NCI-H2227 treated with DMSO at 0.1 percent for 48 hours (cell line): ENCODE measurements around the gene TMEM221.

ENCODE experiments used
- DNase-seq: peaks from one replicate; lab custom pipeline; 2025; lab: John Stamatoyannopoulos, UW

Gene TMEM221

DNA sequence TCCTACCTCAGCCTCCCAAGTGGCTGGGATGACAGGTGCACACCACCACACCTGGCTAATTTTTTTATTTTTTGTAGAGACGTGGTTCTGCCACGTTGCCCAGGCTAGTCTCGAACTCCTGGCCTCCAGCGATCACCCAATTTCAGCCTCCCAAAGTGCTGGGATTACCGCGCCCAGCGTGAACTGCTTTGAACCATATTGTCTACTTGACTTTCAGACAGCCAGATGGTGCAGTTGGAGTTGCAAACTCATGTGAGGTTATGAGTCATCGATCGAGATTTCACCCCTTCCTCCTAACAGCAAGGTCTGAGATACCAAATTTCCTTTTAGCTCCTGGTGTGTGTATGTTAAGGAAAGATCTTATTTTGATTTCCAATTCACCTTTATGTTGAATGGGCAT lies 24.6 kb upstream of the TMEM221 start:
- DNase-seq: no peak

- no peak for DNase-seq
Observed at GRCh38 chr19:17471410-17472125, 23.1 kb upstream of the TMEM221 start.

DNA sequence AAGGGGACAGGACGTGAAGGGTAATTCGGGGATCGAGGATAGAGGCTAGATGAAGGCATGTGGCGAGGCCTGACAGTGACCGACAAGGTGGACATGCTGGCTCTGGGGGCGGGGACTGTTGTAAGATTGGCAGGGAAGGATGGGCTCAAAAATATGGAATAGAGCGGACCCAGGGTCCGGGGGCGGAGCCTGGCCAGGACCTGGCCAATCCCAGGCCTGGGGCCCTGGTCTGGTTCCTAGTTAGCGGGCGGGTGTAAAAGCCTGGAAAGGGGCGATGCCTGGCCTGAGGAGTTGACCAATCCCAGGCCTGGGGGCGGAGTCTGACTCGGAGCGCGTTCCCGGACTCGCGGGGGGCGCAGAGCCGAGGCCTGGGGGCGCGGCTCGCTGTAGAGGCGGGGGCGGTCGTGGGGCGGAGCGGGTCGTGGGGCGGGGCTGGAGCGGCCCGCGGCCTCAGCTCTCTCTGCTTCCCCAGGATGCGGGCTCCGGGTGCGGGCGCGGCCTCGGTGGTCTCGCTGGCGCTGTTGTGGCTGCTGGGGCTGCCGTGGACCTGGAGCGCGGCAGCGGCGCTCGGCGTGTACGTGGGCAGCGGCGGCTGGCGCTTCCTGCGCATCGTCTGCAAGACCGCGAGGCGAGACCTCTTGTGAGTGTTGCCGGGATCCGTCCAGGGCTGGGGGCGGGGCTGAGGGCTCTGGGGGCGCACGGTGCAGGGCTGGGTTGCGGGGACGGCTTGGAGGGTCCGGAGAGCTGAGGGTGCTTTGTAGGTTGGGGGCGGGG lies 21.8 kb upstream of the TMEM221 start, which contains the start of gene SLC27A1:
SLC27A1 (plus strand) TSS at position 457 of the 774 bp plus-strand sequence; CDS start at position 474, 17 bp downstream.
- peak; percentile 98 for DNase-seq

DNA sequence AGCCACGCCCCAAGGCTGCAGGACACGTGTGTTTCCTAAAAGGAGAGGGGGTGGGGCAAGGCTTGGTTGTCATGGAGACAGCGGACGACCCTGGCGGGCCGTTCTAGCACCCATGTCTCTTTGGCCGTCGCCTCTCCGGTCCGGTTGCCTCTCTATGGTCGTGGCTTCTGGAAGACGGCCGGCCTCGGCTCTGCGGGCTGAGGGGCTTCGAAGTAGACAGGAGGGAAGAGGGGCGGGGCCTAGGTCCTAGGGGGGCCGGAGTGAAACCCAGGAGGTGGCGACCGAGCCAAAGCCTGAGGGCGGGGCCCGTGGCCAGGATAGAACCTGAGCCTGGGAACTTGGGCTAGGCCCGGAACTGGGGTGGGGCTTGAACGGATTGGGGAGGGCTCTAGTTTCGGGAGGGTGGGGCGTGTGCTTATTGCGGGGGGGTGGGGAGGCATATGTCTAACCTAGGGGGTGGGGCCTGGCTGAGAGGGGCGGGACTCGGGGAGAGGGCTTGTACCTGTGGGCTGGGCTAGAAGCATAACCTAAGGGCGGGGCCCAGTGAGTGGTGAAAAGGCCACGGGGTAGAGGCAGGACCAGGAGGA lies 21.1 kb upstream of the TMEM221 start:
- peak; percentile 98 for DNase-seq

DNA sequence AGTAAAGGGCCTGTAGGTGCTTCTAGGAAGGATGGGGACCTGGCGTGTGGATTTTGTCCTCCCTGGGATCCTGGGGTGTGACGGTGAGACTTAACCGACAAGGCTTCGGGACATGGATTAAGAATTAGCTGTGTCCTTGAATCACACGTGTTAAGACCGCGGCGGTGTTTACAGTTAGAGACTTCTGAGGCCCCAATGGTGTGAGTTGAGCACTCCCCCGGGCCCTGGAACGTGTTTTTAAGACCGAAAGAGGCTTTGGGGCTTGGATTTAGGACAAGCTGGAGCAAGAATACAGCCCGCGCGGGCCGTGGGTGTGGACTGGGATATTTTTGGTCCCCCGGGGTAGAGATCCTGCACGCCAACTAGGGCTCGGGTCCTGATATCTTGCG lies 20.6 kb upstream of the TMEM221 start:
- no peak for DNase-seq

GRCh38 chr19:17468302-17469091 lies 20.0 kb upstream of the TMEM221 start:
- DNase-seq: no peak

DNA sequence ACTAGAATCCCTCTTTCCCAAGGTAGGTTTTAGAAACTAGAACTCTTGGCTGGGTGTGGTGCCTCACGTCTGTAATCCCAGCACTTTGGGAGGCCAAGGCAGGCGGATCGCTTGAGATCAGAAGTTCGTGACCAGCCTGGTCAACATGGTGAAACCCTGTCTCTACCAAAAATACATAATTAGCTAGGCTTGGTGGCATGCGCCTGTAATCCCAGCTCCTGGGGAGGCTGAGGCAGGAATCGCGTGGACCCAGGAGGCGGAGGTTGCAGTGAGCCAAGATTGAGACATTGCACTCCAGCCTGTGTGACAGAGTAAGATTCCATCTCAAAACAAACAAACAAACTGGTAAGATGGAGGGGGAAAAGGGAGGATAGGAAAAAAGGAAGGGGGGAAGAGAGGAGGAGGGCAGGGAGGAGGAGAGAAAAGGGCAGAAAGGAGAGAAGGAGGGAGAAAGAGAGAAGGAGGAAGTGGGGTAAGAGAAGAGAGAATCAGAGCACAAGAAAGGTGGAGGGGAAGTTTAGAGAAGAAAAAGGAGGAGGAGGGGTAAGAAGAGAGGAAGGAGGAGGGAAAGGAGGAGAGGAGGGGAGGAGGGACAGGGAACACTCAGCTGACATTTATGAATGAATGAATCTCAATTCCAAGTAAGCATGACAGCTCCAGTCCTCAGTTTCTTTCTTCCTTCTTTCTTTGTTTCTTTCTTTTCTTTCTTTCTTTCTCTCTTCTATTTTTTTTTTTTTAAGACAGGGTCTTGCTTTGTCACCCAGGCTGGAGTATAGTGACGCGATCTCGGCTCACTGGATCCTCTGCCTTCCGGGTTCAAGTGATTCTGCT lies 19.2 kb upstream of the TMEM221 start:
- DNase-seq: no peak

GRCh38 chr19:17466487-17466850 lies 18.0 kb upstream of the TMEM221 start:
- DNase-seq: no peak

- DNase-seq: no peak
Observed at GRCh38 chr19:17460372-17461230, 12.1 kb upstream of the TMEM221 start, which contains the start of gene NXNL1. NXNL1 (minus strand) TSS chr19:17460926; CDS start chr19:17460869, 57 bp downstream.

DNA sequence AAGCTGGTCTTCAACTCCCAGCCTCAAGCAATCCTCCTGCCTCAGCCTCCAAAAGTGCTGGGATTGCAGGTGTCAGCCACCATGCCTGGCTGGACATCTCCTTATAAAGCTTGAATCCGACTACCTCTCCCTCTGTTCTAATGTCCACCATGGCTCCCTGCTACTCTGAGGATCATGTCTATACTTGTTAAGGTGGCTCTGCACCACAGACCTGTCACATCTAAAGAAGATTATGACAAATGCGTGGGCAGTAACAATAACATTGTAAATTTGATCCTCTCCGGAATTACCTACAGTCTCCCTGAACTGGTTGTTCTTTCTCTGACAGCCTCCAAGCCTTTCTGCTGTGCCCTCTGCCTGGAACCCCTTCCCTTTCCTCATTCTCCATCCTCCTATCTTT lies 10.5 kb upstream of the TMEM221 start:
- DNase-seq: no peak

DNA sequence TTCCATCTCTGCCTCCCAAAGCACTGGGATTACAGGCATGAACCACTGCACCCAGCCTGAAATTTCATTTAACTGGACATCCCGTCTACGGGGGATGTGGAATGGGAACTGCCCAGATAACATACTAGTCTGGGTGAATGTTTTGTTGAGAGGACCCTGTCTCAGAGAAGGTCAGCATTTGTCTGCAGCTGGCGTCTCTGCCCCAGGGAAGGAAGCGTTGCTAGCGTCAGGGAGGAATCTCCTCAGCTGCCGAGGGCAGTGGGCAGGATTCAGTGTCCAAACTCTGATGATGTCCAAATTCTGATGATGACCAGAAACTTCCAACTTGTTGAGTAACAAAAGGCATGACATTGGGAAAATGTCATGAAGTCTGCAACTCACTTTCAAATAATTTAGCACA lies 9.1 kb upstream of the TMEM221 start:
- DNase-seq: no peak

DNA sequence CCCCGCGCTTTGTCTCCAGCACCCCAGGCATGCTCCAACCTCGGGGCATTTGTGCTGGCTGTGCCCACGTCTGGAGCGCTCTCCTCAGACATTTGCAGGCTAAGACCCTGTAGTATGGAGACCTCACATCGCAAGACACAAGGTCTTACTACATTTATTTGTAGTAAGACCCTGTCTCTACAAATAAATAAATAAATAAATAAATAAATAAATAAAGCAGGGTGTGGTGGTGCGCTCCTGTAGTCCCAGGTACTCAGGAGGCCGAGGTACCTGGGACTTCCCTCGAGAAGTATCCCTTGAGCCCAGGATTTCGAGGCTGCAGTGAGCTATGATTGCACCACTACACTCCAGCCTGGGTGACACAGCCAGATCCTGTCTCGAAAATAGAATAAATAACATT lies 7.7 kb upstream of the TMEM221 start:
- no peak for DNase-seq

DNA sequence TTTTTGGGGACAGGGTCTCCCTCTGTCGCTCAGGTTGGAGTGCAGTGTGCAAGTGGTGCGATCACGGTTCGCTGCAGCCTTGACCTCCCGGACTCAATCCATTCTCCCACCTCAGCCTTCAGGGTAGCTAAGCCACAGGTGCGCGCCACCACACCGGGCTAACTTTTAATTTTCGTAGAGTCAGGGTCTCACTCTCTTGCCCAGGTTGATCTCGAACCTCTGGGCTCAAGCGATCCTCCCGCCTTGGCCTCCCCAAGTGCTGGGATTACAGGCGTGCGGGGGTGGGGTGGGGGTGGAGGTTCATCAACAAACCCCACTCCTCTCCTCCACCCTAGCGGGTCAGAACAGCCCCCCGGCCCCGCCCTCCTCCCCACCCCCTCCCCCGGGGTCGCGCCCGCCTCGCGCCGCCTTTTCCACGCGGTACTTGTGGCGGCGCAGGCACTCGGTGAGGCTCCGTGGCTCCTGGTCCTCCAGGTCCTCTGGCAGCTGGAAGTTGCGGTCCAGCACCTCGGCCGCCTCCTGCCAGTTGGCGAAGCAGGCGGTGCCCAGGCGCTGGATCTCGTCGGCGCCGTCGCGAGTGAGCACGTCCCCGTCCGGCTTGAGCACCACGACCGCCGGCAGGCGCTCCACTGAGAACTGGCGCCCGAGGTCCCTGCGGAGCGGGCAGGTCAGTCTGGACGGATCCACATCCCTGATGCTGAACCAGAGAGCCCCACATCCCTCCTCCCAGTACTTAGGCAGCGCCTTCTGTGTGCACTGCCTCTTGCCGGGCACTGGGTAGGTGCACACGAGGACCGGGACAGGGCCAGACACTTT lies 7.0 kb upstream of the TMEM221 start:
- no peak for DNase-seq

GRCh38 chr19:17454576-17455071 lies 6.2 kb upstream of the TMEM221 start:
- peak; percentile 10 for DNase-seq

- no peak for DNase-seq
Observed at GRCh38 chr19:17451820-17452219, 3.4 kb upstream of the TMEM221 start.

DNA sequence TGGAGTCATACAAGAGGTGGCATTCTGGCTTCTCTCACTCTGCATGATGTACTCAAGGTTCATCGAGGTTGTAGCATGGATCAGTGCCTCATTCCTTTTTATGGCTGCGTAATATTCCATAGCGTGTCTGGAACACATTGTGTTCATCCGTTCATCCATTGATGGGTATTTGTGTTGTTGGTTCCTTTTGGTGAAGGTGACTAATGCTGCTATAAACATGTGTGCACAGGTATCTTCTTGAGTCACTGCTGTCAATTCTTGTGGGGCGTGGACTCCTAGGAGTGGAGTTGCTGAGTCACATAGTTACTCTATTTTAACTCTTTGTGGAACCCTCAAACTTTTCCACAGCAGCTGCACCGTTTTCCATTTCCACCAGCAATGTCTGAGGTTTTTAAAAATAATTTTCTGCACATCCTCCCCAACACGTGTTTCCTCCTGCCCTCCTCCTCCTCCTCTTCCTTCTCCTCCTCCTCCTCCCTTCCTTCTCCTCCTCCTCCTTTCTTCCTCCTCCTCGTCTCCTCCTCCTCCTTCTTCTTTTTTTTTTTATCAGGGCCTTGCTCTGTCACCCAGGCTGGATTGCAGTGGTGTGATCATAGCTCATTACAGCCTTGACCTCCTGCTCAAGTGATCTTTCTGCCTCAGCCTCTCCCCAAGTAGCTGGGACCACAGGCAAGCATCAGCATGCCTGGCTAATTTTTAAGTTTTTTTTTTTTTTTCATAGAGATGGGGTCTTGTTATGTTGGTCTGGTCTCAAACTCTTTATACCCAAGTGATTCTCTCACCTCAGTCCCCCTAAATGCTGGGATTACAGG lies 2.0 kb upstream of the TMEM221 start:
- no peak for DNase-seq

GRCh38 chr19:17447704-17448130 lies 751 bp downstream of the TMEM221 start:
- DNase-seq: no peak

- DNase-seq: no peak
Observed at GRCh38 chr19:17445526-17446165, 2.8 kb downstream of the TMEM221 start.
